Measurements from ENCODE around the gene MLN.

Gene MLN, protein sequence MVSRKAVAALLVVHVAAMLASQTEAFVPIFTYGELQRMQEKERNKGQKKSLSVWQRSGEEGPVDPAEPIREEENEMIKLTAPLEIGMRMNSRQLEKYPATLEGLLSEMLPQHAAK

DNA sequence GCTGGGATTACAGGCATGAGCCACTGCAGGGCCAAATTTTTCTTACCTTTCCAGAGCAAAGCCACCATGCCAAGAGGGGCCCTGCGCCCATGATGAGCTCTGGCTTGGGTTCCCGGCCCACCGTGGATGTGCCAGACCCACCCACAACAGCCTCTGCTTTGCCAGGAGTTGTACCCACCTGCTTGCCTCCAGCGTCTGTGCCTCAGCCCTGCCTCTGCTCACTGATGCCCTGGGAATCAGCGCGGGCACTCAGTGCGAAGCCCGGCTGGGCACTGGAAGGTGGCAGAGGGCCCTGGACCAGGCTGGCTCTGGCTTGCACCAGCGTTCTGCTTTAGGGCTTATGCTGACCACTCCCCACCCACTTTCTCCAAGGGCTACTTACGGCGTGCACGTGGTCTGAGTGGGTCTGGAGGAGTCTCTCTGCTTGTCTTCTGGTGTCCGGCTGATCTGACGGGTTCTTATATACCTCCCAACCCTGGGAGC is at the start of gene MLN:
Gene MLN (minus strand): TSS at position 433 of the 483 bp plus-strand sequence. CDS start 2,840 bp downstream, outside the sequence.
- DNase-seq = no peak

DNA sequence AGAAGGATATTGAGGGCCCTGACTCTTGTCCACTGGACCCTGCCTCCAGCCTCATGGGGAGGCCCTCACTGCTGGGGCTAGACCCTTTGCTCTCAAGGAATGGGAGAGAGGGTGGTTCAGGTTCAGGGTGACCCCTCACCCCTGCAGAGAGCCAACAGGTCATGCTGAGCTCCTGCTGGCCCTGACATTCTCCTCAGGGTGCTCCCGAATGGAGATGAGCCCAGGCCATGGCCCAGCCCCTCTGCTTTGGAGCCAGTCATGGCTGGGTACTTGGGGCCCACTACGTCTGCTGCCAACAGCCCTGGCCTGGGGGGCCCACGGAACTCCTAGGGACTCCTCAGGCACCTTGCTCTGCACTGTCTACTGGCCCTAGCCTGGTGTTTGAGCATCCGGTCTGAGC is 49.2 kb upstream of the MLN start:
- no peak for DNase-seq

DNA sequence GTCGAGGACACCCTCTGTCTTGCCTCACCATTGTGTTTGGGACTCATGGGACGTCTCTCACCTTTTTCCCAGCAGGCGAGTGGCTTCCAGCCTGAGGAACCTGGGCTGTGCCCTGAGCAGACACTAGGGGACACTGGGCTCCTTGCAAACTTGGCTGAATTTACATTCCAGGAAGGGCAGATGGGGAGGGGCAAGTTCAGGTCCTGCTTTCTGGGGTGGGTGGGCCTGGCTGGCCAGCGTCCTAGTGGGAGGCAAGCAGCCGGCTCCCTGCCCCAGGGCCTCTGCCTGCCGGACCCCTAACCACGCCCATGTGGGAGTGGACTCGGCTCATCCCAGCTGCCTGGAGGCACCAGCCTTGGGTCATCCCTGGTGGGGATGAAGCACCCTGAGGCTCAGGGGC is 48.2 kb upstream of the MLN start:
- DNase-seq = no peak

- no peak for DNase-seq
Measured at GRCh38 chr6:33850869-33851541, 47.2 kb upstream of the MLN start.

DNA sequence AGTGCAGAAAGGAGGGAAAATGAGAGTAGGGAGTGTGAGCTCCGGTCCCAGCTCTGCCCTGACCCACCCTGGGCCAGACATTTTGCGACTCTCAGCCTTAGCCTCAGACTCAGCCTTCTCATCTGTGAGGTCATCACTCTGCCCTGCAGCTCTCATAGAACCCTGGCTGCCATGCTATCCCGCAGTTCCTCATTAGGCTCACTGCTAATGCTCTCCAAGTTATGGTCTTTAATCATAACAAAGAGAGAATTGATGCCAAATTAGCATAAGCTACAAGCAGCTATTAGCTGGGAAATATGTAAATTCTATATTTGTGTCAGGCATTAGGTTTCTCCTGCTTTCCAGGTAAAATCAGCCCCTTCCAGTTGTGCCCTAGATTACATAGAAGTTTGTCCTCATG is 46.5 kb upstream of the MLN start:
- no peak for DNase-seq

- no peak for DNase-seq
Measured at GRCh38 chr6:33849500-33850075, 45.8 kb upstream of the MLN start.

- no peak for DNase-seq
Measured at GRCh38 chr6:33848484-33848883, 44.7 kb upstream of the MLN start.

GRCh38 chr6:33847867-33848266 is 44.1 kb upstream of the MLN start:
- DNase-seq = no peak

DNA sequence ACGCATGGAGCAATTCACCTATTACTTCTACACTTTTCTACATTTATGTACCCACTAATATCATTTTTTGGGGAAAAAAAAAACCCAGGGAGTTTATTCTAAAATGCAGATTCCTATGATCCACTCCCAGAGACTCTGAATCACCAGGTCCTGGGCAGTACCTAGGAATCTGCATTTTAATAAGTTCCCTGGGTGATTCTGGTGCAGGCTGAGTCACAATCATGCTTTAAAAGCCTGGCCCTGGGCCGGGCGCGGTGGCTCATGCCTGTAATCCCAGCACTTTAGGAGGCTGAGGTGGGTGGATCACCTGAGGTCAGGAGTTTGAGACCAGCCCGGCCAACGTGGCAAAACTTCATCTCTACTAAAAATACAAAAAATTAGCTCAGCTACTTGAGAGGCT is 43.3 kb upstream of the MLN start:
- no peak for DNase-seq

- no peak for DNase-seq
Measured at GRCh38 chr6:33846226-33846625, 42.4 kb upstream of the MLN start.

DNA sequence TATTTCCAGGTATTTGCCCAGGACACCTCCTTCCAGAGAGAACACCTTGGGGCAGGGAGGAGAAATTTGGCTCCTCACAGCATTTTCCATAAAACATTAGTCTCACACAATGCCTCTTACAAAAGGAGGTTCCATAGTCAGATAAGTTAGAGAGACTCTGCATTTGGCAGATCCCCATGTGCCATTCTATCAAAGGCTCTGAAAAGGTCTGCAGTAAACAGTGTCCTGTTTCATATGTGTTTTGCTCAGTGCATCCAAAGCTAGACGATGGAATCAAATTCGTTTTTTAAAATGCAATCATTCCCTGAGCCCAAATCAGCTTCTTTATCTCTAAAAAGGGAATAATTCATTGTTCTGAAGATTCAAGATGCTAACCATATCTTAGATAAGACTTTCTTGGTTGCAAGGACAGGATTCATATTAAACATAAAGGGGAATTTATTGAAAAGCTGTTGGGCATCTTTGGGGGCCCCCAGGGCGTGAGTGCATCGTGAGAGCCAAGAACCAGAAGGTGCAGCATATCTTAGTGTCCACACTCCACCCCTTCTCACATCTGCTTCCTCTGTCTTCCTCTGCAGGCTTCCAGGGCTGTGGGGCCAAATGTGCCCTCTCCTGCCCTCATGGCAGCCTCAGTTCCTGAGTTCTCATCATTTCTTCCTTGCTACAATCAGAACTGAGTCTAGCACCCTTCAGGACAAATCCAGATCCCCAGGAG is 41.4 kb upstream of the MLN start:
- DNase-seq = no peak

DNA sequence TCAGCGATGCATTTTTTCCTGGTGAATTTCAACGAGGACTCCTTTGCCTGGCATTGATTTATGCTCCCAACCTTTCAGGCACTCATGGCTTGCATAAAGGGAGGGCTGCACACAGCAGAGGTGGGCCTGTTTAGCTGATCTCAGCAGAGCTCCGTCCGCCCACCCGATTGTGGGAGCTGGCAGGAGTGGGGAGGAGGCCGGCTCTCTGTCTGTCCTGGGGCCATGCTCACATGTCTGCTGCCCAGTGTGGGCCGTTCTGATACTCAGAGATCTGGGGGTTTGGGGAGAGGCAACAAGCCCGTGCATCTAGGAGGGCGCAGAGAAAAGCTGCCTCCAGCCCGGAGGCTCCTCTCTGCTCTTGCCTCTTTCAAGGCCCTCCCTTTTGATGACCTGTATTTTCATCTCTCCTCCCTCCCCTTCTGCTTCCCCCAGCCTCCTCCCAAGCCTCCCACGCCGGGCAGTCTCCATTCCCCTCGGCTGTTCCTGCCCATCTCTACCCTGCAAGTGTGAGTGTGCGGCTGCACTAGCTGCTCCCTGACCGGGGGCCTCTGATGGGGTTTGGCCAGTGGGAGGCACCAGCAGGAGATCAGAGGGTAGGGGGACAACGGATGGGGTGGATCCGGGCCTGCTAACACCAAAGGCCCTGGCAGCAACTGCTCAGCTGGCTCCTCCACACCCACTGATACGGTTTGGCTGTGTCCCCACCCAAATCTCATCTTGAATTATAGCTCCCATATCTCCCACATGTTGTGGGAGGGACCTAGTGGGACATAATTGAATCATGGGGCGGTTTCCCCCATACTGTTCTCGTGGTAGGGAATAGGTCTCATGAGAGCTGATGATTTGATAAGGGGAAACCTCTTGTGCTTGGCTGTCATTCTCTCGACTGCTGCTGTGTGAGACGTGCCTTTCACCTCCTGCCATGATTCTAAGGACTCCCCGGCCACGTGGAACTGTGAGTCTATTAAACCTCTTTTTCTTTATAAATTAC is 39.6 kb upstream of the MLN start:
- DNase-seq = no peak

- DNase-seq = no peak
Measured at GRCh38 chr6:33841868-33842267, 38.1 kb upstream of the MLN start.

GRCh38 chr6:33841070-33841469 is 37.3 kb upstream of the MLN start:
- no peak for DNase-seq

GRCh38 chr6:33840048-33840926 is 36.5 kb upstream of the MLN start:
- no peak for DNase-seq

GRCh38 chr6:33839399-33840047 is 35.7 kb upstream of the MLN start:
- no peak for DNase-seq

DNA sequence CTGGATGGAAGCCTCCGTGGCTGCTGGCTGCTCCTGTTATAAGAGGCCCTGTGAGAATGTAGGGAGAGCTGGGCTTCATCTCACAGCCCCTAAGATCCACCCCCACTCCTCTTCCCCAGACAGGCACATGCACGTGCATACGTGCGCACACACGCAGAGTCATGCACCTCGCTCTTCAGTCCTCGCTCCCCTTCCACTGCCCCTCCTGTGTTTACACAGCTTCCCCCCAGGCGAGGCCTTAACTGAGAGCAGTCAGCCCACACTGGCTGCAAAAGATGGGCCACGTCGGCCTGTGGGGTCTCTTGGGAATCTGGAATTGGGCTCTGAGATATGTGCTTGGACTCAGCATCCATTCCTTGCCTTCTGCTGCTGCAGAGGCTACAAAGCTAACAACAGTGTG is 35.2 kb upstream of the MLN start:
- no peak for DNase-seq

DNA sequence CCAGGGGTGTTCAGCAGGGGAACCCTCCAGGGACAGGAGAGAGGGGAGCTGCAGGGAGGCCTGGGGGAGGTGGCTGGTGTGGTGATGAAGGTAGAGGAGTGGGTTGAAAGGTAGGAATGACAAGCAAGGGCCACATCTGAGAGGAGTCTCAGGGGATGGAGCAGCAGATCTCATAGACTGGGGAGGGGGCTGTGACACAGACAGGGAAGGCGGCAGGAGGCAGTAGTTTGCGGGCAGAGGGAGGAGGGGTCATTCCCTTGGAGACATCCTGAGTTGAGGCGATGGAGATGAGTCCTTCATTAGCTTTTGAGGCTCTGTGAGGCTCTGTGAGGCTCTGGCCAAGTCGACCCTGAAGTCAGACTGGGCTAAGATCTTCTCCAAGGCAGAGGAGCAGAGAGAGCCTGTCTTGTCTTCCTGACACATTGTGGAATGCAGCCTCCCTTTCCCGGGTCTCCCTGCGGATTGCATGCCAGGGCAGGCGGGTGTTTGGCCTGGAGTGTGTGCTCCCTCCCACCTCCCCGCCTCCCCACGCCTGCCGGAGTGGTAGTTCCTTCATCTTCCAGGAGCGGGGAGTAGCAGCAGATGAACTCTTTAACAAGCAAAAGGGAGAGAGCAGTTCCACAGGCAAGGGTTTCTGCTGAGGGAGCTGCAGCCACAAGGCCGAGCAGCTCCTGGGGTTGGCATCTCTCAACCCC is 34.3 kb upstream of the MLN start:
- no peak for DNase-seq

DNA sequence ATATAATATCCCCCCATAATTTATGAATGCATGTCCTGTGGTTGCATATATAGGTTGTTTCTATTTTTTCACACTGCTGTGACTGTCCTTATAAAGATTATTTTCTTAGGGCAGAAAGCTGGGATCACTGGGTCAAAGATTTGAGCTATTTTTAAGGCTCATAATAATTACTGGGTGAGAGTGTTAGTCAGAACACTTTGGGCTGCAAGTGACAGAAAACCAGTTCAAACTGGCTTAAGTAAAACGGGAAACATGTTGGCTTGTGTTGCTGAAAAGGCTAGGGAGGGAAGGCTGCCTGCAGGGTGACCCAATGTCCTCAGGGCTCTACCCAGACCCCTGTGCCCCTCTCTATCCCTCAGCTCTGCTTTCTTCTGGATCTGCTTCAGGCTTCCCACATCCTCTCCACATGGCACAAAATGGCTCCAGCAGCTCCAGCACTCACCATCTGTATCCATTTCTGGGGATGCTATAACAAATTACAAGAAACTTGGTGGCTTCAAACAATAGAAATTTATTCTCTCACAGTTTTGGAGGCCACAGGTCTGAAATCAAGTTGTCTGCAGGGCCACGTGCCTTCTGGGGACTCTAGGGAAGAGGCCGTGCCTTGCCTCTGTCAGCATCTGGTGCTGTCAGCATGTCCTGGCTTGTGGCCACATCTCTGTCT is 33.1 kb upstream of the MLN start:
- DNase-seq = no peak
